Neural progenitor cell (in vitro differentiated cells): ENCODE results near the gene FAM83G.

Source experiments
- EZH2 ChIP-seq: fragments of 200-600 bp; sonication (generic); IDR thresholded peaks from 2 replicates; pipeline ENCODE4 v1.6.1; 2017; ENCODE audit warnings: antibody characterized with exemption, mild to moderate bottlenecking, moderate library complexity
- EZH2phosphoT487 ChIP-seq: fragments of 200-600 bp; sonication (generic); IDR thresholded peaks from 2 replicates; pipeline ENCODE4 v1.6.1; 2017; ENCODE audit warnings: antibody characterized with exemption
- TF ChIP-seq, protein P1 (sequence below): fragments of 200-600 bp; sonication (generic); IDR thresholded peaks from 2 replicates; pipeline ENCODE4 v1.5.1; 2017; ENCODE audit warnings: antibody characterized with exemption, mild to moderate bottlenecking

GRCh38 chr17:19023209-19023999 is 18.8 kb upstream of the FAM83G start:
- TF ChIP-seq, protein P1, sequence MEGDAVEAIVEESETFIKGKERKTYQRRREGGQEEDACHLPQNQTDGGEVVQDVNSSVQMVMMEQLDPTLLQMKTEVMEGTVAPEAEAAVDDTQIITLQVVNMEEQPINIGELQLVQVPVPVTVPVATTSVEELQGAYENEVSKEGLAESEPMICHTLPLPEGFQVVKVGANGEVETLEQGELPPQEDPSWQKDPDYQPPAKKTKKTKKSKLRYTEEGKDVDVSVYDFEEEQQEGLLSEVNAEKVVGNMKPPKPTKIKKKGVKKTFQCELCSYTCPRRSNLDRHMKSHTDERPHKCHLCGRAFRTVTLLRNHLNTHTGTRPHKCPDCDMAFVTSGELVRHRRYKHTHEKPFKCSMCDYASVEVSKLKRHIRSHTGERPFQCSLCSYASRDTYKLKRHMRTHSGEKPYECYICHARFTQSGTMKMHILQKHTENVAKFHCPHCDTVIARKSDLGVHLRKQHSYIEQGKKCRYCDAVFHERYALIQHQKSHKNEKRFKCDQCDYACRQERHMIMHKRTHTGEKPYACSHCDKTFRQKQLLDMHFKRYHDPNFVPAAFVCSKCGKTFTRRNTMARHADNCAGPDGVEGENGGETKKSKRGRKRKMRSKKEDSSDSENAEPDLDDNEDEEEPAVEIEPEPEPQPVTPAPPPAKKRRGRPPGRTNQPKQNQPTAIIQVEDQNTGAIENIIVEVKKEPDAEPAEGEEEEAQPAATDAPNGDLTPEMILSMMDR, result no peak
- TF ChIP-seq EZH2 (no peak), EZH2phosphoT487 (no peak)
